ENCODE results near the gene TMC6.
"Not testable (repeated sequence)": the region's sequence is repeated elsewhere in the genome, so short reads cannot be mapped to it uniquely, and the experiment has no call there.

Gene TMC6

DNA sequence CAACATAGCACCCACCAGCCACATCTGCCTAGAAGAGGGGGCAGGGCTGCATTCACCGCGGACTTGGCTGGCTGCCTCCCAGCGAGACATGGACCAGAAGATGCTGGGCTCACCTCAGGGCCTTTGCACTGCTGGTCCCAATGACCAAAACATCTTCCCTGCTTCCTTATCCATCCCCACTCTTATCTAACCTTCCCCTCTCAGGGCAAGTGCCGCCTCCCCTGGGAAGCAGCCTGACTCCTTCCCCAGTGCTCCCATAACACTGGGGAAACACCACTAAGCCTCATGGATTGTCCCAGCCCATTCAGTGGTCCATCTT lies 5.7 kb downstream of the TMC6 start:
- DNase-seq: no peak

DNA sequence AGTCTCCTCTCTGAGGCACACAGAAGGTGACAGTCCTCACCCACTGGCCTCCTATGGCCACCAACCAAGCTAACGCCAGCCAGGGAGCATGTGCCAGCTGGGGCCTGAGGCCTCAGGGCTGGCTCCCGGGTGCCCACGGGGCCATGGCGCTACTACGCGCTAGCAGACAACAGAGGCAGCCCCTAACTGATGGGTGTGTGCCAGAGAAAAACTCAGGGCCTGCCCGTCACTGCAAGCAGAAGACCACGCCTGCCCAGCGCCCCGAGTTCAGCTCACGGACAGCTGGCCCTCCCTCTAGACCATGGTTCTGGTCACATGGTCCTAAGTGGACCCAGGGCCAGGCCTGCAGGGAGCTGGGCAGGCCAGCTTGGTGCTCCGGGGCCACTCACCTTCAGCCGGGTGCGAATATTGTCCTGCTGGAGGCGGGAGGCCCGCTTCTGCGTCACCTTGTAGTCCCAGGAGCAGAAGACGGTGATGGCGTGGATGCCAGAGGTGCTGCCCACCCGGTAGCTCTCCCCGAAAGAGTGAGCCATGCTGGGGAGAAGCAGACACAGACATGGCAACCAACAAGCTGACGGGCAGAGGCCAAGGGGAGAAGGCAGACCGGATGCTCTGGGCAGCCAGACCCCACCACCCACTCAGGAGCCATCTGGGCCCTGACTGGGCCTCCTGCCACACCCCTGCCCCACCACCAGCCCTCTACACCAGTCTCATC lies 6.2 kb downstream of the TMC6 start:
- no peak for DNase-seq

DNA sequence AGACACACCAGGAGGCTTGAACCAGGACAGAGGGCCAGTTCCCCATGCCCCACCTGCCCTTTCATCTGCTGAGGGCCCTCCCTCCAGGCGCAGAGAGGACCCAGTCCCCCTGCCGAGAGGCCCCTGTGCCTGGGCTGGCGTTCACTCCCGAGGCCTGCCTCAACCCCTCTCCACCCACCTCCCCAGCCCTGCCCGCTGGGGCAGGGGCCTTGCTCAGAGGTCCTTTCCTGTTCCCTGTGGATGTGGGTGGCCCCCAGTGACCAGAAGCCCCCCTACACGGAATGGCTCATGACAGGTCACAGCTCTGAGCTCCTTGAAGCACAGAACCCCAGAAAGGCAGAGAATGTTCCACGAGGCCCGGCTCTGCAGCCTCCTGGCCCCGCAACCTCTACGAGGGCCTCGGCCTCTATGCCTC lies 6.7 kb downstream of the TMC6 start:
- no peak for DNase-seq

DNA sequence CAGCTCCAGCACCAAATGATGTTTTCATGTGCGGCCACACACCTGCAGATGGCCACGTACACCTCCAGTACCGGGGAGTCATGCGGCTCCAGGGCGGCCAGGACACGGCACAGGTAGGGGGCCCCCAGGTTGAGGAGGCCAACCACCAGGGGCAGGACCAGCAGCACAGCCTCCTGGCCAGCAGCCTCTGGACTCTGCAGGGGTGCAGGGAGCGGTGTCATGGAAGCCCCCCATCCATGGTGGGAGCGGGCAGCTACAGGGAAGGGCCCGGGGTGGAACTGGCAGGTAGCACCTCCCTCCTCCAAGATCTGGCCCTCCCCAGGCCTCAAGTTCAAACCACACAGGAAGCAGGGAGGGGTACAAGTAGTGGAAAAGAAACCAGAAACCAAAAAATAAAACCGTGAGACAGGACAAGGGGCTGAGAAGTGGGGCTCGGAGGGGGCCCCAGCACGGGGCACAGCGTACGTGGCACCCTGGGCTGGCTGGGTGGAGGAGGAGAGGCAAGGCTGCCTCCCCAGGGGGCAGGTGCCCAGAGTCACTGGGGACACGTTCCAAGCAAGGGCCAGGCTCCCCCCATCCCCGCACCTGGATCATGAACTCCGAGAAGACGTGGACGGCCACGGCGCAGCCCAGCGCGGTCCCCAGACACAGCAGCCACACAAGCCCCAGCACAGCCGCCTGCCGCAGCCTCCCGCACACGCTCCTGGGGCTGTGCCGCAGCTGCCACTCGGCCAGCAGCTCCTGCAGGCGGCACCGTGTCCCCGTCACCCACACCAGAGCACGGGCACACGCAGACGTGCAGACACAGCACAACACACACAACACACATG lies 7.4 kb downstream of the TMC6 start:
- DNase-seq: no peak

DNA sequence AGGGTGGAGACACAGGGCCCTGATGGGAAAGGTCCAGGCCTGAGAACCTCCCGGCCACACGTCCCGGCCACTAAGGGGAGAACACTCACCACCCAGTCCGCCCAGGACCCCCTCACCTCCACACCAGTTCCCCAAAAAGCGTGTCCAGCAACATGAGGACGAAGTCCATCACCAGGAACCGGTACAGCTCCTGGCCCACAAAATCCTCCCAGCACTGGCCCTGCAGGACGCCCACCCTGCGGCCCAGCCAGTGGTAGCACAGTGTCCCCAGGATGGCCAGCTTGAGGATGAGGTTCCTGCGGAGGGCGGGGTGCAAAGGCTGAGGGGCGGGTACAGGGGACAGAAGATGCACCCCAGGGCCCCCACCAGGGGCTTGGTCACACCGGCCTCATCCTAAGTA lies 8.0 kb downstream of the TMC6 start:
- DNase-seq: no peak

DNA sequence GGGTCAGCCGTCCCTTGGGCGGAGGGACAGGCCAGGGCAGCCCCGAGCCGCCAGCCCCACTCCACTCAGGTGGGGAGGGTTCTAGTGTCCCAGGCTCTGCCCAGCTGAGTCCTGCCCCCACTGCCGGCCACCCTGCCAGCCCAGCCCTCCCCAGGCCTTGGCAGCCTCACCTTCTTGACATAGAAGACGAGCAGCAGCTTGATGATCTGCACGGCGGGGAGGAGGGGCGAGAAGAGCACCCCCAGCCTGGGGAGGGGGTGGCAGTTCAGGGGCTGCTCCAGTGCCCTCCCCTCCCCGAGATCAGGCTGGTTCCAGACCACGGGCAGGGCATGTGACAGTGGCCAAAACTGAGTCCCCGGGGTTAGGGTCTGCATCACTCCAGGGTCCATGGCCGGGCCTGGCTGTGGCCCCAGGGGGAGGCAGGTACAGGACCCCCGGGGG lies 9.7 kb downstream of the TMC6 start:
- no peak for DNase-seq

DNA sequence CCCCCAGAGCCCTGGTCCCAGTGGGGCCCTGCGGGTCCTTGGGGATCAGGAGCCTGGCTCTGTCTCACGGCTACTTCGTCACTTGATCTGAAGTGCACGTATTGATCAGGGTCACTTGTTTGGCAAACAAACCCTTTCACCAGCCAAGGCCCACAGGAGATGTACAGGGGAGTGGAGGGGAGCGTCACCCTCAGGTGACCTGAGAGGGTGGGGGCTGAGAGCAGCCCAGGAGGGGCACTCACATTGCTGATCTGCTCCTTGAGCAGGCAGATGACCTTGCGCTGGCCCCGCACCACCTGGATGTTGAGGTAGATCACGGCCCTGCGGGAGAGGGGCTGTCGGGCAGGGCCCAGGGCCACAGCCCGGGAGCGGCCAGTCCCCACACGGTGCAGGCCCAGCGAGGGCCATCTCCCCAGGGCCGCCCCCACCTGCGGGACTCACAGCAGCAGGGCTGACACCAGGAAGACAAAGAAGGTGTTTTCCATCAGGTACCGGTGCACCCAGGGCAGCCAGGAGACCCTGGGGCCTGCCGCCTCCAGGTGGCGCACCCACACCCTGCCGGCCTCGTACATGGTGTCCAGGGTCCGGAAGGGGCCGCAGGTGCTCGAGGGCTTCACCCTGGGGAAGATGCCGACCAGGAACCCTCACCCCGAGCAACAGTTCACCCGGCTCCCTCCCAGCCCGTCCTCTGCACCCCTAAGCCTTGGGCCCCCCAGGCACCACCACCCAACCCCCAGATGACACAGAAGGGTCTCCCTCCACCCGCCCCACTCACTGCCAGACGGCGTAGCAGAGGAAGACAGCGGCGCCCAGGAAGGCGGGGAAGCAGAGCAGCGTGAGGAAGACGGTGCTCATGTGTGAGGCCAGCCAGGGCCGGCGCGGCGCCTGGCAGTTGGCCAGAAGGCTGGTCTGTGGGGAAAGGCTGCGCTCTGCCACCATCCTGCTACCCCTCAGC lies 11.3 kb downstream of the TMC6 start:
- no peak for DNase-seq

DNA sequence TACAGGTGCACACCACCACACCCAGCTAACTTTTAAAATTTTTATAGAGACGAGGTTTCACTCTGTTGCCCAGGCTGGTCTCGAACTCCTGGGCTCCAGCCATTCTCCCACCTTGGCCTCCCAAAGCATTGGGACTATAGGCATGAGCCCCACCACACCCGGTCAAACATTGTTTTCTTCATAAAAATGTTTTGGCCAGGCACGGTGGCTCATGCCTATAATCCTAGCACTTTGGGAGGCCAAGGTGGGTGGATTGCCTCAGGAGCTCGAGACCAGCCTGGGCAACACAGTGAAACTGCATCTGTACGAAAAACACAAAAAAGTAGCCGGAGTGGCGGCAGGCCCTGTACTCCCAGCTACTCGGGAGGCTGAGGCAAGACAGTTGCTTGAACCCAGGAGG lies 12.1 kb downstream of the TMC6 start:
- DNase-seq: no peak

DNA sequence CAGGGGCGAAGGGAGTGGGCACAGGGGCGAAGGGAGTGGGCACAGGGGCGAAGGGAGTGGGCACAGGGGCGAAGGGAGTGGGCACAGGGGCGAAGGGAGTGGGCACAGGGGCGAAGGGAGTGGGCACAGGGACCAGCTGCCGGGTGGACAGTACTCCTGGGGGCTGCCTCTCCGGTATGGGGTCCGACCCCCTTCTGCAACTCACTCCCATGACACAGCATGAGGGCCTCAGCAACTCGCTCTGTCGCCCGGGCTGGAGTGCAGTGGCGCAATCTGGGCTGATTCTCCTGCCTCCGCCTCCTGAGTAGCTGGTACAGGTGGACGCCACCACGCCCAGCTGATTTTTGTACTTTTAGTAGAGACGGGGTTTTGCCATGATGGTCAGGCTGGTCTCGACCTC lies 12.8 kb downstream of the TMC6 start:
- DNase-seq: not testable (repeated sequence)

DNA sequence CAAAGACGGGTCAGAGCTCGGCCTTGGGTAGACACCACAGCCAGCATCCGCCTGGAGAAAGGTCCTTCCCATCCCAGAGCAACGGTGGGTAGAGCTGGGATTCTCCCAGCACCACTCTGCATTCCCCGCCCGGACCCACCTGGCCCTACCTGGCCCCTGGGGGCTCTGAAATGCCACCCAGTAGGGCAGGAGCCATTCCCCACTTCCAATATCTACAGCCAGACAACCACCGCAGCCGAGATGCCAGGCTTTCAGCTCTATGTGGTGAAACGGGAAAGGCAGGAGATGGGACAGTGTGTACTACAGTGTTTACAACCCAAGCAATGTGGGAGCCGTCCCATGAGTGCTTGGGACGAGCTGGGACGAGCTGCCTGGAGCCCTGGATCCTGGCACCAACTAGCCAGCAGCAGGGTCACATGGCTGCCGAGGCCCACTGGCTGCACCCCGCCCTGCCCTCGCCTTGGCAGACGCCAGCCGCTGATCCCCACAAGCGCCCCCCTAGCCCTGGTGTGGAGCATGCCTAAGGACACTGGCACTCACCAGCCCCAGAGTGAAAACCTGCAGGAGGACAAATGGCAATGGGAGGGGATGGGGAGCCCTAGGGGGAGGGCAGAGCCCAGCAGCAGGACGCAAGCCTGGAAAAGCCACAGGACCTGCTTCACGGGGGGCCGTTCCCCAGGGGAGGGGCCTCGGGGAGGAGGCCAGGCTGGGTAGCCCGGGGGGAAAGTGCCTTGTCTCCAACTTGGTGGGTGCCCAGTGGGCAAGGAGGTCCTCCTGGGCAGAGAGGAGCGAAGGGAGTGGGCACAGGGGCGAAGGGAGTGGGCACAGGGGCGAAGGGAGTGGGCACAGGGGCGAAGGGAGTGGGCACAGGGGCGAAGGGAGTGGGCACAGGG lies 13.5 kb downstream of the TMC6 start:
- no peak for DNase-seq

DNA sequence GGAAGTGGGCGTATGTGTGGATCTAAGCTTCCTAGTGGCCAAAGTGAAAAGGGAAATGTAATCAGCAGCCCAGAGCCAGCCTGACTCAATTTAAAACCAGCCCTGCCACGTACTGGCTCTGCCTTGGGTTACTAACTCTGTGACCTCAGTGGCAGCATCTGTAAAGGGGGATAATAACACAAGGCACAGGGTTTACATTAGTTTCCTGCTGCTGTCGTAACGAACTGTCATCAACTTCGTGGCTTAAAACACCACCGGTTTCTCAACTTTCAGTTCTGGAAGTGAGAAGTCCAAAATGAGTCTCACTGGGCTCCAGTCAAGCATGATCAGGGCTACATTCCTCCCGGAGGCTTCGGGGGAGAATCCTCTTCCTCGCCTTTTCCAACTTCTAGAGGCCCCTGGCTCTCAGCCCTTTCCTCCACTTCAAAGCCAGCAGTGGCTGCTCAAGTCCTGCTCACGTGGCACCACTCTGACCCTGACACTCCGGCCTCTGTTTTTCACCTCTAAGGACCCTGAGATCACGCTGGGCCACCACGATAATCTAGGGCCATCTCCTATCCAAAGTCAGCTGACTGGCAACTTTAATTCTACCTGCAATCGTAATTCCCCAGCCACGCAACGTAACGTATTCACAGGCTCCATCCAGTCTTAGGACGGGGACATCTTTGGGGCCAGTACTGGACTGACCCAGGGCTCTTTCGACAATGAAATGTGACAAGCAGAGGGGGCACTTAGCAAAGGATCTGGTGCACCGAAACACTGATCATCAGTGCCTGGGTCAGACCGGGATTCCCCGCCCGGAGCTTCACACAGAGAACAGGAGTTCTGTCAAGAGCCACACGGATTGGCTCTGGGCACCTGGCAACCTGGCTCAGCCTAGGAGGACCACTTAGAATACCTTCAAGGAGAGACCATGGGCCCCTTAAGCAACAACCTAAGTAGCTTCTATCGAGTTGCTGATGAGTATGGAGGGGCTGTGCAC lies 14.5 kb downstream of the TMC6 start:
- no peak for DNase-seq

DNA sequence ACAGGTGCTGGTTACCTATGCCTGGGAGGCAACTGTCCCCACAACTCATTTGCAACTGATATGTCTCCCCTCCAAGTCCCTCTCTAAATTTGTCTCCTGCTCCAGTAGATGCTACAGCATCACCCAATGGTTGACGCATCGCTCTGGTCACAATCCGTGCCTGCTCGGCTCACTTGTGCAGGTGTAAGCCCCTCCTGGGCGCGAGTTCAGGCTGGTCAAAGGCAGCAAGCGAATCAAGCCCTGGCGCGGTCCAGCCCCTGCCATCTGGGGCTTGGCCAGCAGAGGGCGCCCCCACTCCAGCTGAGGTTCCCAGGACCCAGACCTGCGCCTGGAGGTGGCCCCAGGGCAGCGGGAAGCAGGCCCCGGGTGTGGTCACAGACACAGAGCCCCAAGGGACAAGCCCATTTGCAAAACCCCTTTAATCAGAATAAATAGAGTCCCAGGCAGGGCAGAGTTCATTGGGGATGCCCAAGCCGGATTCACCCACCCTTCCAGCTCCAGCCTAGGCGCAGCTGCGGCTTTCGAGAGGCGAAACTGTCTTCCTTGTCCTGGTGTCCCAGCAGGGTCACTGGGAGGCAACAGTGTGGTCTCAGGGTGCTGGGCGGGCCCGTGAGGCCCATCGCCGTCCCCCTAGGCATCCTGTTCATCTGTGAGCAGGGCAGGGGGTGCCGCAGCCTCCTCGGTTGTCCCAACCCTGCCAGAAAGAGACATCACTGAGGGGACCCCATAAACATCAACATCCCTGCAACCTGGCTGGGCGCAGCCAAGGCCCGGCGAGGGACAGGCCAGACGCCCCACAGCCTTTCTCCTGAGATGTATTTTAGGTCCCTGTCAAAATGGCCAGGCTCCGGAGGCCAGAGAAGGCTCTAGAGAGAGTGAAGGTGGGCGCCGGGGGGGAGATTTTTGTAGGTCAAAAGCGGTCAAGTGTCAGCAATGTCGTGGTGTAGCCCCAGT lies 15.8 kb downstream of the TMC6 start:
- DNase-seq: no peak

DNA sequence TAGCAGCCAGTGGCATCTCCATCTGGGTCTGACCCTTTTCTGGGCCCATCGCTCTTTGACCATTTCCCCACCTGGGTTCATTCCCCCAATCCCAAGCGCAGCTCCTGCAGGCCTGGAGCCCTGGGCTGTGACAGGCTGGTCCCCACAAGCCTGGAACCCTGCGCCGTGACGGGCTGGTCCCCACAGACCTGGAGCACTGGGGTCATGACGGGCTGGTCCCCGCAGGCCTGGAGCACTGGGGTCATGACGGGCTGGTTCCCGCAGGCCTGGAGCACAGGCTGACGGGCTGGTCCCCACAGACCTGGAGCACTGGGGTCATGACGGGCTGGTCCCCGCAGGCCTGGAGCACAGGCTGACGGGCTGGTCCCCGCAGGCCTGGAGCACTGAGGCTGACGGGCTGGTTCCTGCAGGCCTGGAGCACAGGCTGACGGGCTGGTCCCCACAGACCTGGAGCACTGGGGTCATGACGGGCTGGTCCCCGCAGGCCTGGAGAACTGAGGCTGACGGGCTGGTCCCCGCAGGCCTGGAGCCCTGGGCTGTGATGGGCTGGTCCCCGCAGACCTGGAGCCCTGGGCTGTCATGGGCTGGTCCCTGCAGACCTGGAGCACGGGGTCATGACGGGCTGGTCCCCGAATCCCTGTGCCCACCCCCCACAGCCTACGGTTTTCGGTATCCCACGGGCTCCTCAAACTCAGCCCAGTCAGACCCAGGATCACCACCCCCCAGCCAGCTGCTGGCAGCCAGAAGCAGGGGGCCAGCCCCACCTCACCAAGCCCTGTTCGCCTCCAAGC lies 16.6 kb downstream of the TMC6 start:
- DNase-seq: no peak

DNA sequence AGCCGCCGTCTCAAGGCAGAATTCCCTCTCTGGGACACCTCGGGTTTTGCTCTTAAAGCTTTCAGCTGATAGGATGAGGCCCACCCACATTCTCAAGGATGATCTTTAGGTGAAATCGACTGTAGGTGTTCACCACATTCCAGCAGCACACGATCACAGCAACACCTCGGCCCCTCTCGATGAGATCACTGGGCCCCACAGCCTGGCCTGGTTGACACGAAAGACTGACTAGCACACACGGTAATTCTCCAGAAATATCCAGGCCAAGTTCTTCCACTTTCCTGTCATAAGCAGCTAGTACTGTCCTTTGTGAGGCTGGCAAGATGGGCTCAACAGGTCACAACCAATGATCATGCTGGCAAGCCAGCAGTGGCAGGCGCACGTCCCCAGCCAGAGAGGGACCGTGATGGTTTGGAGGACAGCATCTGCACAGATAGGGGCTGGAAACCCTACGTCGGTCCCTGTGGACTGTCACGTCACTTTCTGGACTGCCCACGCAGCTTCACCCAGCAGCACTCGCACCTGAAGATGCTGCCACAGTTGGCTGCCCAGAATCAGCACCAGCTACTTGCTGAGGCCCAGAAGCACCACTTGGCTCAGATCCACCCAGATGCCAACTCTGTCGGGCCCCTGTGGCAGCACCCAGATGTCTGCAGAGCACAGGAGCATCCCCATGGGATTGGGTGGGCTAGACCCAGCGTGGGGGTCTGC lies 17.4 kb downstream of the TMC6 start:
- no peak for DNase-seq

DNA sequence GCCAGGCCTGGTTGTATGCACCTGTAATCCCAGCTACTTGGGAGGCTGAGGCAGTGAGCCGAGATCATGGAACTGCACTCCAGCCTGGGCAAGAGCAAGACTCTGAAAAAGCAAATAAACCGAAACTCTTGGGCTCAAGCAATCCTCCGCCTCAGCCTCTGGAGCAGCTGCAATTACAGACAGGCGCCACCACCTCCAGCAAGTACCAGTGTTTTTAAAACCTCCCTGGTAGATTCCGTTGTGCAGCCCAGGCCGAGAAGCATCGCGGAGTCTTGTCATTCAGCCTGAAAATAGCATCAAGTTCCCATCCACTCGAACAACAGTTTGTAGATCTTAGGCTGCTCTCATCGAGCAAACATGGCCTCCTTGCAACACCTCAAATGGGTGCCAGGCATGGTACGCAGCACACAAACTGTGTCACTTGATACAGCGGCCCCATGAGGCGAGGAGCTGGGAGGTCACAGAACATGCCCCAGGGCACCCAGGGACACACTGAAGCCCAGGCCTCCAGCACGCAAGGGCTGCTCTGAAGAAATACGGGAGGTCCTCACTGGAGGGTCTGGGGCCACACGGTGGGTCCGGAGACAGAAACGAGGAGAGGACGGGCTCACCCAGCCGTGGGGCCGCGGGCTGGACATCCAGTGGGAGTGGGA lies 18.1 kb downstream of the TMC6 start:
- no peak for DNase-seq

DNA sequence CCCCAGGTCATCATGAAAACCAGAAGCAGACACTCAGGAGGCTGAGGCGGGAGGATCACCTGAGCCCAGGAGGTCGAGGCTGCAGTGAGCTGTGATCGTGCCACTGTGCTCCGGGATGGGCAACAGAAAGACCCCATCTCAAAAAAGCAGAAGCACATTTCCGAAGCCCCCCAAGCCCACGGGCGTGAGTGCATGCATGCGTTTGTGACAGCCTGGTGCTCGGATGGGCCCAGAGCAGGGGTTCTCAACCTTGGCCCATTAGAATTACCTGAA lies 19.1 kb downstream of the TMC6 start:
- DNase-seq: no peak

DNA sequence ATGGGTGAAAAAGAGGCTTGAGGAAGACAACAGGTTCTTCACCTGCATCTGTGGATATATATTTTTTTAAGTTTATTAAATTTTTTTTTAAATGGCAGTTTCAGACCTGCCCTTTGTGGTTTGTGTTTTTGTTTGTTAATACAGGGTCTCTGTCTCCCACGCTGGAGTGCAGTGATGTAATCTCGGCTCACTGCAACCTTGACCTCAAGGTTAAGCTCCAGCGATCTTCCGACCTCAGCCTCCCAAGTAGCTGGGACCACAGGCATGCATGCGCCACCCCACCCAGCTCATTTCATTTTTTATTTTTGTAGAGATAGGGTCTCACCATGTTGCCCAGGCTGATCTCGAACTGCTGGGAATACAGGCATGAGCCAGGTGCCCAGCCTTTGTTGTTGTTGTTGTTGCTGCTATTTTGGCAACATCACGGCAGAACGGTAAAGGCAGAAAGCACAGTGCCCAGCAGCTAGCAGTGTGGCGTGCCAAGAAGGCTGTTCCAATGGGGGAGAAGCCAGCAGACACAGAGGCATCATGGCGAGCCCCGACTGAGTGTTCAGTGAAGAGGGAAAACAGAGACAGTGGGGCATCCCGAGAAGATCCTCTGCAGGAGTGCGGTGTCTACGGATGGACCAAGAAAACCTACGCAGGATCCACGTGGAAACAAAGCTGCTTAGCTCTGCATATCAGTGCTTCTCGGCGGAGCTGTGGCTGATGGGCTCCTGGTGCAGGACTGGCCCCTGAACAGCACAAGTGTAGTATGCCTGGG lies 19.6 kb downstream of the TMC6 start:
- no peak for DNase-seq

All from amniotic stem cell (primary cell).